HL-60 (cell line): Measurements from ENCODE around the gene DYNC1H1.

ENCODE experiments used
- DNase-seq, 2 experiments: peaks; one replicate each; pipeline ENCODE4 v3.0.0-alpha.2; 2010 to 2020; ENCODE audit warnings: low read depth in 1 of 2, low spot score in 1 of 2
- H3K27ac ChIP-seq: fragments of 250-450 bp; sonication (Bioruptor Pico); replicated peaks from 2 replicates; pipeline ENCODE4 v1.5.1; 2020; ENCODE audit warnings: mild to moderate bottlenecking, moderate library complexity
- H3K27me3 ChIP-seq: fragments of 250-450 bp; sonication (Bioruptor Pico); 2 replicates; pipeline ENCODE4 v1.5.1; 2021; ENCODE audit warnings: mild to moderate bottlenecking, moderate library complexity; ENCODE audit not compliant: insufficient read depth, poor library complexity, severe bottlenecking
- H3K4me3 ChIP-seq: replicated peaks from 2 replicates; pipeline ENCODE4 v1.5.1; 2011; ENCODE audit warnings: mild to moderate bottlenecking, control low read depth, low read length; ENCODE audit not compliant: insufficient read depth
- GABPA ChIP-seq: IDR thresholded peaks from 2 replicates; pipeline ENCODE4 v1.6.1; 2012; ENCODE audit warnings: low read depth
- POLR2AphosphoS5 ChIP-seq: IDR thresholded peaks from 2 replicates; pipeline ENCODE4 v1.6.1; 2012; ENCODE audit warnings: low read depth
- SPI1 ChIP-seq: IDR thresholded peaks from 2 replicates; pipeline ENCODE4 v1.6.1; 2012; ENCODE audit warnings: low read depth, mild to moderate bottlenecking, borderline replicate concordance
- TF ChIP-seq, protein P1 (sequence below): IDR thresholded peaks from 2 replicates; pipeline ENCODE4 v1.6.1; 2012; ENCODE audit warnings: low read depth; ENCODE audit not compliant: insufficient replicate concordance
- TF ChIP-seq, protein P2 (sequence below): IDR thresholded peaks from one replicate; pipeline ENCODE4 v1.5.1; 2011; ENCODE audit warnings: low read length, control low read depth, inconsistent platforms; ENCODE audit not compliant: insufficient read depth

DYNC1H1 gene

DNA sequence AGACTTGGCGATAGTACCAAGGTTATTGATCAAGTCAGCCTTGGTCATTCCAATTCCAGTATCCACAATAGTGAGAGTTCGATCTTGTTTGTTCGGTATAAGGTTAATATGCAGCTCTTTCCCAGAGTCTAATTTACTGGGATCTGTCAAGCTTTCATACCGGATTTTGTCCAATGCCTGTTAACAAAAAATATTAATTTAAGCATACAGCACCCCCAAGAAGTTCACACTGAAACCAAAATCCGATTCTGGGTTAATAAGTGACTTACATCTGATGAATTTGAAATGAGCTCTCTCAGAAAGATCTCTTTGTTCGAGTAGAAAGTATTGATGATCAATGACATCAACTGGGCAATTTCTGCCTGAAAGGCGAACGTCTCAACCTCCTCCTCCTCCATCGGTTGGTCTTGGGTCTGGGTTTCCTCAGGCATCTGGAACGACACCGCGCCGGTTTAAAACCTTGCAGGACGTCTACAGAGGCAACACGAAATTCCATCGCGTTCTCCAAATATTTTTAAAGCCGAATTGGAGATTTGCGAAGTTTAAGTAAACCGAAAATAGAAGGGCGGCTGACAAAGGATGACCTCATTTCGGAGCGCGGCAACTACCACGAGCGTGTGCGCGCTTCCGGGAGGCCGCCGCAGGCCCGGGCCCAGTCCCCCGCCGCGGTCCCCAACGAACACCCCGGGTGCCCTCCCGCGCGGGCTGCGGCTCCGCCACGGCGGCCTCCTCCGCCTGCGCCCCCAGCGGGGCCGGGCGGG, 121.8 kb downstream of the DYNC1H1 start:
- peak in 1 of 2 experiments; percentile 18 for DNase-seq
- Histone ChIP-seq H3K27me3 (no peaks in the 10 kb centered on the region), H3K4me3 (peak overlapping the region; percentile 58), H3K27ac (peak overlapping the region; percentile 96)
- TF ChIP-seq POLR2AphosphoS5 = no peak
- no peak for TF ChIP-seq GABPA
- TF ChIP-seq, protein P1, sequence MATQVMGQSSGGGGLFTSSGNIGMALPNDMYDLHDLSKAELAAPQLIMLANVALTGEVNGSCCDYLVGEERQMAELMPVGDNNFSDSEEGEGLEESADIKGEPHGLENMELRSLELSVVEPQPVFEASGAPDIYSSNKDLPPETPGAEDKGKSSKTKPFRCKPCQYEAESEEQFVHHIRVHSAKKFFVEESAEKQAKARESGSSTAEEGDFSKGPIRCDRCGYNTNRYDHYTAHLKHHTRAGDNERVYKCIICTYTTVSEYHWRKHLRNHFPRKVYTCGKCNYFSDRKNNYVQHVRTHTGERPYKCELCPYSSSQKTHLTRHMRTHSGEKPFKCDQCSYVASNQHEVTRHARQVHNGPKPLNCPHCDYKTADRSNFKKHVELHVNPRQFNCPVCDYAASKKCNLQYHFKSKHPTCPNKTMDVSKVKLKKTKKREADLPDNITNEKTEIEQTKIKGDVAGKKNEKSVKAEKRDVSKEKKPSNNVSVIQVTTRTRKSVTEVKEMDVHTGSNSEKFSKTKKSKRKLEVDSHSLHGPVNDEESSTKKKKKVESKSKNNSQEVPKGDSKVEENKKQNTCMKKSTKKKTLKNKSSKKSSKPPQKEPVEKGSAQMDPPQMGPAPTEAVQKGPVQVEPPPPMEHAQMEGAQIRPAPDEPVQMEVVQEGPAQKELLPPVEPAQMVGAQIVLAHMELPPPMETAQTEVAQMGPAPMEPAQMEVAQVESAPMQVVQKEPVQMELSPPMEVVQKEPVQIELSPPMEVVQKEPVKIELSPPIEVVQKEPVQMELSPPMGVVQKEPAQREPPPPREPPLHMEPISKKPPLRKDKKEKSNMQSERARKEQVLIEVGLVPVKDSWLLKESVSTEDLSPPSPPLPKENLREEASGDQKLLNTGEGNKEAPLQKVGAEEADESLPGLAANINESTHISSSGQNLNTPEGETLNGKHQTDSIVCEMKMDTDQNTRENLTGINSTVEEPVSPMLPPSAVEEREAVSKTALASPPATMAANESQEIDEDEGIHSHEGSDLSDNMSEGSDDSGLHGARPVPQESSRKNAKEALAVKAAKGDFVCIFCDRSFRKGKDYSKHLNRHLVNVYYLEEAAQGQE = no peak
- TF ChIP-seq SPI1 = no peak
- TF ChIP-seq, protein P2, sequence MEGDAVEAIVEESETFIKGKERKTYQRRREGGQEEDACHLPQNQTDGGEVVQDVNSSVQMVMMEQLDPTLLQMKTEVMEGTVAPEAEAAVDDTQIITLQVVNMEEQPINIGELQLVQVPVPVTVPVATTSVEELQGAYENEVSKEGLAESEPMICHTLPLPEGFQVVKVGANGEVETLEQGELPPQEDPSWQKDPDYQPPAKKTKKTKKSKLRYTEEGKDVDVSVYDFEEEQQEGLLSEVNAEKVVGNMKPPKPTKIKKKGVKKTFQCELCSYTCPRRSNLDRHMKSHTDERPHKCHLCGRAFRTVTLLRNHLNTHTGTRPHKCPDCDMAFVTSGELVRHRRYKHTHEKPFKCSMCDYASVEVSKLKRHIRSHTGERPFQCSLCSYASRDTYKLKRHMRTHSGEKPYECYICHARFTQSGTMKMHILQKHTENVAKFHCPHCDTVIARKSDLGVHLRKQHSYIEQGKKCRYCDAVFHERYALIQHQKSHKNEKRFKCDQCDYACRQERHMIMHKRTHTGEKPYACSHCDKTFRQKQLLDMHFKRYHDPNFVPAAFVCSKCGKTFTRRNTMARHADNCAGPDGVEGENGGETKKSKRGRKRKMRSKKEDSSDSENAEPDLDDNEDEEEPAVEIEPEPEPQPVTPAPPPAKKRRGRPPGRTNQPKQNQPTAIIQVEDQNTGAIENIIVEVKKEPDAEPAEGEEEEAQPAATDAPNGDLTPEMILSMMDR = no peak

- Histone ChIP-seq H3K27ac (peak overlapping the region; percentile 96), H3K4me3 (peak overlapping the region; percentile 58), H3K27me3 (no peaks in the 10 kb centered on the region)
- no peak for DNase-seq
- TF ChIP-seq POLR2AphosphoS5 = no peak
- TF ChIP-seq, protein P2 = no peak
- TF ChIP-seq GABPA = no peak
- TF ChIP-seq SPI1 = no peak
Observed at GRCh38 chr14:102086709-102086971, 122.3 kb downstream of the DYNC1H1 start.

GRCh38 chr14:102086972-102087761, 122.8 kb downstream of the DYNC1H1 start, which contains the start of gene HSP90AA1:
TSS of gene HSP90AA1 (minus strand) at chr14:102087044. CDS start at chr14:102086378, 666 bp downstream.
- peak within 1 kb of the TSS; percentile 96 for H3K27ac ChIP-seq
- no peaks in the 10 kb centered on the region for H3K27me3 ChIP-seq
- peak; percentile 89 to 92 for DNase-seq
- peak within 1 kb of the TSS; percentile 62 for H3K4me3 ChIP-seq
- TF ChIP-seq, protein P1 = peak; percentile 54
- TF ChIP-seq, protein P2 = no peak
- TF ChIP-seq POLR2AphosphoS5 = peak; percentile 98
- no peak; the same call in 1 of the 2 replicates for TF ChIP-seq GABPA
- no peak for TF ChIP-seq SPI1
